Astrocyte of the cerebellum (primary cell): ENCODE results near the gene EFHD1.
"Not testable (repeated sequence)": the region's sequence is repeated elsewhere in the genome, so short reads cannot be mapped to it uniquely, and the experiment has no call there.

Experiments used
- DNase-seq: peaks from one replicate; pipeline ENCODE4 v3.0.0-alpha.2; 2011; ENCODE audit warnings: low read depth
- H3K4me3 ChIP-seq: 2 replicates; pipeline ENCODE4 v1.5.1; 2011; ENCODE audit warnings: mild to moderate bottlenecking, low read depth, low read length, moderate library complexity
- CTCF ChIP-seq: IDR thresholded peaks from 2 replicates; pipeline ENCODE4 v1.5.1; 2012; ENCODE audit warnings: low read length, low read depth, moderate library complexity, mild to moderate bottlenecking; ENCODE audit errors: missing control alignments
- in situ Hi-C: cut with HindIII; loops from 2 replicates; pipeline ENCODE4 v1.10.0; 2017; ENCODE audit warnings: low sequenced_read_pairs

The EFHD1 gene

GRCh38 chr2:232713505-232713904 lies 80.1 kb downstream of the EFHD1 start:
- no peak for DNase-seq
- no peak for TF ChIP-seq CTCF
- in situ Hi-C loops = no loop called here
- no peak overlapping the region for H3K4me3 ChIP-seq

- no peak overlapping the region for H3K4me3 ChIP-seq
- in situ Hi-C loops = no loop called here
- no peak for DNase-seq
Measured at GRCh38 chr2:232714969-232715368, 81.6 kb downstream of the EFHD1 start.

GRCh38 chr2:232720056-232720455 lies 86.7 kb downstream of the EFHD1 start:
- DNase-seq, in situ Hi-C loops, H3K4me3 ChIP-seq: not testable (repeated sequence)

More at GRCh38 chr2:232714969-232715368, 81.6 kb downstream of the EFHD1 start:
- no peak for TF ChIP-seq CTCF

GRCh38 chr2:232721261-232721660 lies 87.9 kb downstream of the EFHD1 start:
- in situ Hi-C loops = no loop called here
- no peak overlapping the region for H3K4me3 ChIP-seq
- no peak for TF ChIP-seq CTCF
- no peak for DNase-seq

- no peak for TF ChIP-seq CTCF
- H3K4me3 ChIP-seq = no peak overlapping the region
- in situ Hi-C loops = no loop called here
- DNase-seq = no peak
Measured at GRCh38 chr2:232721882-232722281, 88.5 kb downstream of the EFHD1 start.

GRCh38 chr2:232723027-232723426 lies 89.6 kb downstream of the EFHD1 start:
- no peak for DNase-seq
- H3K4me3 ChIP-seq = no peak overlapping the region
- TF ChIP-seq CTCF = no peak
- in situ Hi-C loops = no loop called here

GRCh38 chr2:232728785-232729184 lies 95.4 kb downstream of the EFHD1 start:
- in situ Hi-C loops = loop anchor here (5.0 kb wide), 1 partner anchor 41 kb away; no protein-coding TSS in a partner anchor
- no peak for DNase-seq
- no peak overlapping the region for H3K4me3 ChIP-seq
- no peak for TF ChIP-seq CTCF
